K562 (cell line): Measurements from ENCODE around the gene TMEM107. TPM values are rescaled to one million over a fixed set of nuclear protein-coding genes. Genes with fewer than 3 reads are reported as not detected.
A peak's percentile ranks its signal among the peaks of the same experiment; 100 is the strongest.

Experiments used
- ATAC-seq: fragments of 200-7000 bp; cut with Tn5 transposase; 3 replicates; pipeline ENCODE4 v1.9.1; 2020; ENCODE audit warnings: moderate library complexity
- BruUV-seq: library from RNA; stranded (reverse); fragments of 400-500 nt; replicated peaks from 2 replicates; lab custom pipeline; 2021; lab: Mats Ljungman, UMichigan
- CTCF ChIA-PET: fragments of 300-600 bp; formaldehyde crosslinking; extraction: SDS; loops from one replicate; lab custom pipeline; 2021; ENCODE audit warnings: low intra/inter-chr PET ratio; lab: Yijun Ruan, JAX
- POLR2A ChIA-PET: fragments of 300-600, 350-650 bp; sonication (Branson Sonifier 250); formaldehyde crosslinking; extraction: SDS; loops from one replicate; lab custom pipeline; 2021; ENCODE audit warnings: antibody characterized with exemption, inconsistent platforms; lab: Yijun Ruan, JAX
- DNase-seq, 4 experiments: peaks; one replicate each; pipeline versions ENCODE4 v3.0.0 to v3.0.0-alpha.2; 2011 to 2018; ENCODE audit warnings: low spot score in 3 of 4, mixed read lengths in 3 of 4; ENCODE audit errors: extremely low read depth in 1 of 4
- FAIRE-seq: peaks from 2 replicates; lab custom pipeline; 2011; peaks lifted over from hg19 to GRCh38; lab: Jason Lieb, UNC
- H2AFZ ChIP-seq: 2 replicates; pipeline ENCODE4 v1.6.0; 2011; ENCODE audit warnings: low read depth, low read length, control low read depth, inconsistent platforms
- H3K27ac ChIP-seq: fragments of 200-600 bp; 3 replicates; pipeline ENCODE4 v1.8.0; 2011; ENCODE audit warnings: low read depth, mild to moderate bottlenecking, control low read depth, inconsistent platforms, low read length, moderate library complexity, mixed read lengths; ENCODE audit errors: extremely low read depth
- H3K27me3 ChIP-seq, 2 experiments: fragments of 300-600 bp in 1 of 2; 2 replicates in 1 of 2; 3 replicates in 1 of 2; pipeline versions ENCODE4 v1.6.0 to v1.8.0; 2011; ENCODE audit warnings: inconsistent platforms in 2 of 2, low read length in 2 of 2, mild to moderate bottlenecking in 1 of 2, mixed read lengths in 1 of 2, moderate library complexity in 1 of 2; ENCODE audit not compliant: control insufficient read depth in 2 of 2, insufficient read depth in 2 of 2
- H3K36me3 ChIP-seq: fragments of 300-600 bp; 3 replicates; pipeline ENCODE4 v1.8.0; 2011; ENCODE audit warnings: mild to moderate bottlenecking, low read length, inconsistent platforms; ENCODE audit not compliant: control insufficient read depth, insufficient read depth
- H3K4me1 ChIP-seq, 2 experiments: fragments of 200-600 bp in 1 of 2; replicated peaks in 1 of 2; 2 replicates in 1 of 2; 3 replicates in 1 of 2; pipeline versions ENCODE4 v1.5.1 to v1.8.0; 2011; ENCODE audit warnings: inconsistent platforms in 2 of 2, low read length in 2 of 2, mild to moderate bottlenecking in 1 of 2, mixed read lengths in 1 of 2, moderate library complexity in 1 of 2; ENCODE audit not compliant: control insufficient read depth in 2 of 2, insufficient read depth in 2 of 2
- H3K4me2 ChIP-seq: 2 replicates; pipeline ENCODE4 v1.6.1; 2011; ENCODE audit warnings: low read length, control low read depth, inconsistent platforms, mixed read lengths; ENCODE audit not compliant: insufficient read depth
- H3K4me3 ChIP-seq: fragments of 200-600 bp; sonication (generic), shearing (Covaris generic); 2 replicates; pipeline ENCODE4 v1.5.1; 2016; ENCODE audit warnings: control low read depth, inconsistent platforms
- H3K79me2 ChIP-seq: fragments of 200-600 bp; 3 replicates; pipeline ENCODE4 v1.8.0; 2011; ENCODE audit warnings: low read length, inconsistent platforms; ENCODE audit not compliant: control insufficient read depth, insufficient read depth
- H3K9ac ChIP-seq, 2 experiments: 2 replicates each; pipeline versions ENCODE4 v1.6.0 to v1.6.1; 2011; ENCODE audit warnings: low read depth in 2 of 2, low read length in 2 of 2, control low read depth in 1 of 2, inconsistent platforms in 1 of 2, mild to moderate bottlenecking in 1 of 2, mixed read lengths in 1 of 2; ENCODE audit not compliant: insufficient read depth in 1 of 2
- H3K9me1 ChIP-seq: one replicate; pipeline ENCODE4 v1.6.0; 2011; ENCODE audit warnings: inconsistent platforms, mild to moderate bottlenecking, low read length, moderate library complexity; ENCODE audit not compliant: control insufficient read depth, insufficient read depth
- H3K9me3 ChIP-seq: replicated peaks from 2 replicates; pipeline ENCODE4 v1.5.1; 2011; ENCODE audit warnings: low read depth, low read length, inconsistent platforms; ENCODE audit not compliant: control insufficient read depth, insufficient read depth
- H4K20me1 ChIP-seq: replicated peaks from 2 replicates; pipeline ENCODE4 v1.6.1; 2011; ENCODE audit warnings: low read length, inconsistent platforms, mixed read lengths; ENCODE audit not compliant: control insufficient read depth, insufficient read depth
- FOXA3 ChIP-seq, 2 experiments: fragments of 450-650 bp in 1 of 2; sonication (generic) in 1 of 2; formaldehyde crosslinking; IDR thresholded peaks in 1 of 2; conservative IDR thresholded peaks in 1 of 2; 2 replicates each; pipeline versions ENCODE4 v1.4.0 to v1.8.0; 2020 to 2022; ENCODE audit warnings: mild to moderate bottlenecking in 2 of 2, missing genetic modification reagents in 1 of 2
- KAT7 ChIP-seq: sonication (generic); formaldehyde crosslinking; IDR thresholded peaks from 2 replicates; pipeline ENCODE4 v1.8.0; 2022; ENCODE audit warnings: missing genetic modification reagents, mild to moderate bottlenecking, borderline replicate concordance
- NR4A1 ChIP-seq, 2 experiments: fragments of 250-450 bp in 1 of 2; fragments of 450-650 bp in 1 of 2; sonication (Bioruptor Pico) in 1 of 2; IDR thresholded peaks; 2 replicates each; pipeline versions ENCODE4 v1.4.0 to v1.6.1; 2016 to 2020; ENCODE audit warnings: mild to moderate bottlenecking in 2 of 2, missing compliant biosample characterization in 1 of 2, missing genetic modification characterization in 1 of 2, moderate library complexity in 1 of 2
- RBBP5 ChIP-seq: fragments of 200-600 bp; sonication (generic); IDR thresholded peaks from 2 replicates; pipeline ENCODE4 v1.6.1; 2012; ENCODE audit warnings: borderline replicate concordance, mild to moderate bottlenecking, low read length, control low read depth, inconsistent platforms; ENCODE audit not compliant: insufficient read depth, poor library complexity, severe bottlenecking
- SP1 ChIP-seq: sonication (generic); formaldehyde crosslinking; IDR thresholded peaks from 2 replicates; pipeline ENCODE4 v1.8.1; 2022; ENCODE audit warnings: mild to moderate bottlenecking, missing genetic modification reagents
- SUPT5H ChIP-seq: fragments of 450-650 bp; IDR thresholded peaks from 2 replicates; pipeline ENCODE4 v1.6.1; 2016
- ZBTB33 ChIP-seq: sonication (generic); formaldehyde crosslinking; IDR thresholded peaks from 2 replicates; pipeline ENCODE4 v1.8.1; 2023; ENCODE audit warnings: mild to moderate bottlenecking, missing genetic modification reagents
- ZNF696 ChIP-seq: fragments of 250-450 bp; sonication (Bioruptor Pico); conservative IDR thresholded peaks from 2 replicates; pipeline ENCODE4 v1.4.0; 2020; ENCODE audit warnings: mild to moderate bottlenecking, moderate library complexity
- WGBS: fragments of 100-300 bp; shearing (Covaris generic); methylation state at CpG from one replicate; pipeline ENCODE4 v1.1.6; 2016; ENCODE audit warnings: low coverage, mixed read lengths; ENCODE audit not compliant: insufficient coverage; ENCODE audit errors: missing lambda C conversion rate; 5-methylcytosine and 5-hydroxymethylcytosine counted together
- in situ Hi-C: fragments of 300-500 bp; cut with MboI; formaldehyde crosslinking; loops from 4 replicates; pipeline ENCODE4 v1.15.0; 2018; ENCODE audit warnings: inconsistent platforms, mixed read lengths
- intact Hi-C: fragments of 100-400 bp; cut with micrococcal nuclease; formaldehyde crosslinking; loops from 2 replicates; pipeline ENCODE4 v1.14.2; 2022
- polyA plus RNA-seq, 8 experiments: library from polyadenylated mRNA; depleted of rRNA in 4 of 8; stranded (reverse) in 5 of 8; unstranded in 3 of 8; fragments of >200 nt; fragmentation: Nextera tagmentation in 2 of 8; fragmentation: Illumina TruSeq in 1 of 8; extraction: Ambion mirVana in 2 of 8; extraction: Trizol in 1 of 8; gene quantifications; 2 replicates each; pipeline versions ENCODE4 v1.2.1 to v1.2.3, GENCODE V29; 2011 to 2014; ENCODE audit warnings: inconsistent platforms in 1 of 8, missing spikeins in 1 of 8
- total RNA-seq, 7 experiments: library from RNA; depleted of rRNA in 6 of 7; stranded (reverse); fragments of >200 nt in 6 of 7; fragmentation: Illumina TruSeq in 2 of 7; extraction: Trizol in 2 of 7; gene quantifications; 2 replicates each; pipeline versions ENCODE4 v1.2.1 to v1.2.3, GENCODE V29; 2011 to 2021; ENCODE audit warnings: low replicate concordance in 1 of 7
- TF ChIP-seq, protein P1 (sequence below), 3 experiments: fragments of 200-800 bp in 1 of 3; sonication (Bioruptor generic) in 1 of 3; sonication (generic) in 1 of 3; formaldehyde crosslinking in 1 of 3; IDR thresholded peaks; 2 replicates each; pipeline versions ENCODE4 v1.6.1 to v1.8.0; 2016 to 2022; ENCODE audit warnings: mild to moderate bottlenecking in 2 of 3, missing compliant biosample characterization in 2 of 3, missing genetic modification characterization in 2 of 3, missing genetic modification reagents in 1 of 3
- TF ChIP-seq, protein P2 (sequence below): conservative IDR thresholded peaks from 2 replicates; pipeline ENCODE4 v1.6.1; 2011; ENCODE audit warnings: low read depth, mild to moderate bottlenecking, low read length; ENCODE audit not compliant: control insufficient read depth

TMEM107 gene
- total and polyA plus RNA-seq, 9 of the 15 experiments (the other 6 are each of a cell fraction or from before 2014, with no cell fraction given), result 7.1 to 26.2 (median 16.9) TPM

DNA sequence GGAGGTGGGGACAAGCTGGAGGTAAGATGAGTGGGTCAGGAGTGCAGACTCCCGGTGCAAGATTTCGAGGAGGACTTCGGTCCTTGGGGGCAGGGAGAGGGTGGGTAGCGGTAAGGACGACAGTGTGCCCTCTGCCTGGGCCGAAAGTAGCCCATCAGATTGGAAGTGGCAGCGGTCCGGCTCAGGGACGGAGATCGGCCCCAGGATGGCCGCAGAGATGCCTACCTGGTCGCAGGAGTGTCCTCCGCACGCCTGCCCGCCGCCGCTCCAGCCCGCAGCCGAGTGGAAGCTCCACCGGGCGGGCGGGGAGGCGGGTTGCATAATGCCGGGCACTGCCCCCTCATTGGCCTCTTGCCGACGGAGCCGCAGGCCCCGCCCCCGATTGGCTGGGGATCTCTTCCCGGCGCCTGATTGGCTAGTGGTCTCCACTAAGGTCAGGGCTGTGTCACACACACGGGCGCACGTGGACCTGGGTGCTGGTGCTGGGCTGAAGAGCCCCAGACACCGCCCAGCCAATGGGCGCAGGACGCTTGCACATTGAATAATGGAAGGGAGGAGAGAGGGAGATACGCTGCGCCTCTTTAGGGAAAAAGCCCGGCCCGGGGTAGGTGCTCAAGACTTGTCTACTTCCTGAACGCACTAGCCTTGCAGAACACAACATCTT is 23.9 kb downstream of the TMEM107 start, which contains the start of gene PER1 (continued):
- TF ChIP-seq, protein P1, sequence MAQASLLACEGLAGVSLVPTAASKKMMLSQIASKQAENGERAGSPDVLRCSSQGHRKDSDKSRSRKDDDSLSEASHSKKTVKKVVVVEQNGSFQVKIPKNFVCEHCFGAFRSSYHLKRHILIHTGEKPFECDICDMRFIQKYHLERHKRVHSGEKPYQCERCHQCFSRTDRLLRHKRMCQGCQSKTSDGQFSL (CRISPR knock-in tag; IDR thresholded peaks at IDR 0.05), result 0 out of 2 replicates have a peak, but pooled peaks have one; percentile 25
- TF ChIP-seq, protein P1 (tag; IDR thresholded peaks at IDR 0.05), result no peak
- TF ChIP-seq SP1 (peak; percentile 86), SUPT5H (0 out of 2 replicates have a peak, but pooled peaks have one; percentile 53)

DNA sequence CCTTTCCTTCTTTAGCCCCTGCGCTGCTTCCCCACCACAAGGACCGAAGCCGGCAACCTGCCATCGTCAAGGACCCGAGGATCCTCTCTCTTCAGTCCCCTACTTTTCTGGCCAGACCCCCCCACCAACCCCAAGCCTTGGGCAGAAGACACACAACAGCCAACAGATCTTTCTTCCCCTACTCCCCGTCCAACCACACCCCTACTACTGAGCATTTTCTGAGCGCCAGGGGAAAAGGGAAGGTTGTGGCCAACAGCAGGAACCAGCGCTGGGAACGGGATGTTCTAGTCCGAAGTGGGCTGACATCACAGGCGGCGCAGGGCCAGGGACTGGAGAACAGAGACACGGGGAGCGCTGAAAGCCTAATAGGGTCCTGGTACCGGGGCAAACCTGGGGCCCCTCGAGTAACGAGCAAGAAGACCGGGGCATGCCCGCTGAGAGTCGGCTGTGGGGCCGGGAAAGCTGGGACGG is 24.5 kb downstream of the TMEM107 start:
- Histone ChIP-seq H3K4me1 (peaks cover 31 to 68% of the 10 kb centered on the region in 2 experiments), H3K27ac (peak overlapping the region; percentile 78), H2AFZ (peak overlapping the region; percentile 70), H3K9ac (peak overlapping the region; percentile 49 to 95), H3K36me3 (peaks cover 32% of the 10 kb centered on the region; the same call in 2 of the 3 replicates), H3K27me3 (no peaks in the 10 kb centered on the region), H4K20me1 (0 out of 2 replicates have a peak, but pooled peaks cover 4% of the 10 kb centered on the region), H3K4me2 (peak overlapping the region; percentile 89), H3K9me1 (no peaks in the 10 kb centered on the region), H3K79me2 (peaks cover 43% of the 10 kb centered on the region), H3K4me3 (peak overlapping the region; percentile 53), H3K9me3 (no peaks in the 10 kb centered on the region)
- ChIA-PET CTCF (interaction anchor here (0.6 kb wide), 1 partner anchor 403 kb away, joined by 3 read pairs; no protein-coding TSS in a partner anchor), POLR2A (interaction anchor here (0.7 to 2.8 kb wide), 6 partner anchors 10 to 187 kb away, joined by 3 to 19 read pairs (median 4); no protein-coding TSS in a partner anchor)
- under 1% methylated on average over 13 of the region's 22 CpGs for WGBS
- in situ Hi-C loops (no loop called here), intact Hi-C loops (no loop called here)
- no peak for ATAC-seq
- DNase-seq, result no peak
- peak; percentile 80 for FAIRE-seq
- BruUV-seq, result no TSS peak
- TF ChIP-seq NR4A1 (CRISPR knock-in tag; IDR thresholded peaks at IDR 0.05) (no peak), NR4A1 (tag; IDR thresholded peaks at IDR 0.05) (no peak), RBBP5 (peak; percentile 12), ZNF696 (CRISPR knock-in tag) (no peak), KAT7 (CRISPR knock-in tag) (0 out of 2 replicates have a peak, but pooled peaks have one; percentile 23), ZBTB33 (CRISPR knock-in tag) (no peak), FOXA3 (CRISPR knock-in tag; conservative IDR thresholded peaks at IDR 0.05 in 1 of 2, IDR thresholded peaks at IDR 0.05 in 1 of 2) (0 out of 4 replicates have a peak, but pooled peaks of 1 of the 2 experiments have one; percentile 1)
- TF ChIP-seq, protein P2, sequence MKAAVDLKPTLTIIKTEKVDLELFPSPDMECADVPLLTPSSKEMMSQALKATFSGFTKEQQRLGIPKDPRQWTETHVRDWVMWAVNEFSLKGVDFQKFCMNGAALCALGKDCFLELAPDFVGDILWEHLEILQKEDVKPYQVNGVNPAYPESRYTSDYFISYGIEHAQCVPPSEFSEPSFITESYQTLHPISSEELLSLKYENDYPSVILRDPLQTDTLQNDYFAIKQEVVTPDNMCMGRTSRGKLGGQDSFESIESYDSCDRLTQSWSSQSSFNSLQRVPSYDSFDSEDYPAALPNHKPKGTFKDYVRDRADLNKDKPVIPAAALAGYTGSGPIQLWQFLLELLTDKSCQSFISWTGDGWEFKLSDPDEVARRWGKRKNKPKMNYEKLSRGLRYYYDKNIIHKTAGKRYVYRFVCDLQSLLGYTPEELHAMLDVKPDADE, result peak; percentile 10; the same call in 1 of the 2 replicates
- TF ChIP-seq, protein P1 (CRISPR knock-in tag; IDR thresholded peaks at IDR 0.05), result peak; percentile 15; the same call in 1 of the 2 replicates
- TF ChIP-seq, protein P1 (tag; IDR thresholded peaks at IDR 0.05), result no peak
